HG02943 (cell line): Measurements from ENCODE around the gene TULP1.

ENCODE experiments used
- ATAC-seq: cut with Tn5 transposase; IDR thresholded peaks from one replicate; pipeline ENCODE4 v1.9.1; 2021; ENCODE audit warnings: mild to moderate bottlenecking, low read depth, moderate library complexity; ENCODE audit not compliant: unreplicated experiment

Gene TULP1

DNA sequence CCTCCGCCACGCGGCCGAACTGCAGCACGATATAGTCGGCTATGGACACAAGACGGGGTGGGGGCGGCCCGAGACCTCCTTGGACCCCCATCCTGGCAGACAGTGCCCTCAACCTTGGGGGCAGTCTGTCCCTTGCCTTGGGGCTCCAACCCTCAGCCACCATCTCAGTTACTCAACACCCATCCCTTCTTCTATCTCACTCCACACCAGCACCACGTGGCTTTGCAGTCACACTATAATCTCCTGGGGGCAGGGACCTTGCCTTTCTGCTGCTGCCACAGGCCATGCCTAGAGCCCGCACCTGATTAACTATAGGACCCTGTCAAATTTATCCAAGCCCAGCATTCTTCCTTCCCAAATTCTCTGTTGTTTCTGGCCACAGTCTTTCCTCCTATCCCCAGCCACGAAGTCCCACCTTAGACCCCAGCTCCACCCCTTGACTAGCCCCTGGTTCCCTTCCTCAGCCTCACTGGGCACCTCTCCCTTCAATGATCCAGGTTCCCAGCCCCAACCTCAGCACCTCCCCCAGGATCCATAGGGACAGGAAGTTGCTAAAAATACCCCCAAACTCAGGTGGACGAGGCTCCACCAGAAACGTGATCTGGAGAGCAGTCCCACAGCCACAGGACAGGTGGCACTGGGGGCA is 14.2 kb downstream of the TULP1 start:
- no peak for ATAC-seq

DNA sequence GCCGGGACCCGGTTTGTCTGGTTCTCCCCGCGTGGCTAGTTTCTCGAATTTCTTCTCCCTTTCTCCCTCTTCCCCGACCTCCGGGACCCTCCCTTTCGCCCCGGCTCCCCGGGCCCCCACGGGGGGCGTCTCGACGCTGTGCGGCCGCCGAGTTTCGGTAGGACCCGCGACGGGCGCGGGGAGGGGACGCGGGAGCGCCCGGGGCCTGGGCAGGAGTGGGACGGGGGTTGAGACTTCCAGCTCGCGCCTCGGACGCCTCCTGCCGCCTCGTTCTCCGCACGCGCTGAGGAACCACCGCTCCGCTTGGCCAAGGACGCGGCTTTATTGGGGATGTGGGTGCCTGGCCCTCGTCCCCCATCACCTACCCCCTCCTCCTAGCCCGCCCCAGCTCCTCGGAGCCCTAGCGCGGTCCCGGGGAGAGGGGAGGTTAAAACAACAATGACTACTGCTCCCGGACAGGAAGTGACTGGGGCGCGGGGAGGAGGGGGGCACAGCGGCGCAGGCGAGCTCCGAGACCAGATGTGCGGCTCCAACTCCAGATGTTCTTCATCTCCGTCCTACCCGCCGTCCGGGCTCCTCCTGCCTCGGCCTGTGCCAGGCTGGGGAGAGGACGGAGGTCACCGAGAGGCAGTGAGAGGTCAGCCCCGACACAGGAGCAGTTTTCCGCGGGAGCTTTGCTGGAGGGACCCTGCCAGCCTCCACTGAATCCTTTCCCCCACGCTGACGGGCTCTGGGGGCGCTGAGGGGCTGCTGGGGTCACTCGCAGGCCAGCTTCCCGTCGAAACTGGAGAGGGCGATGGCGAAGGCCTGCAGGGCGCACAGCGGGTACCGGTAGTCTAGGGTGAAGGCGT is 14.9 kb downstream of the TULP1 start:
- ATAC-seq, result no peak

DNA sequence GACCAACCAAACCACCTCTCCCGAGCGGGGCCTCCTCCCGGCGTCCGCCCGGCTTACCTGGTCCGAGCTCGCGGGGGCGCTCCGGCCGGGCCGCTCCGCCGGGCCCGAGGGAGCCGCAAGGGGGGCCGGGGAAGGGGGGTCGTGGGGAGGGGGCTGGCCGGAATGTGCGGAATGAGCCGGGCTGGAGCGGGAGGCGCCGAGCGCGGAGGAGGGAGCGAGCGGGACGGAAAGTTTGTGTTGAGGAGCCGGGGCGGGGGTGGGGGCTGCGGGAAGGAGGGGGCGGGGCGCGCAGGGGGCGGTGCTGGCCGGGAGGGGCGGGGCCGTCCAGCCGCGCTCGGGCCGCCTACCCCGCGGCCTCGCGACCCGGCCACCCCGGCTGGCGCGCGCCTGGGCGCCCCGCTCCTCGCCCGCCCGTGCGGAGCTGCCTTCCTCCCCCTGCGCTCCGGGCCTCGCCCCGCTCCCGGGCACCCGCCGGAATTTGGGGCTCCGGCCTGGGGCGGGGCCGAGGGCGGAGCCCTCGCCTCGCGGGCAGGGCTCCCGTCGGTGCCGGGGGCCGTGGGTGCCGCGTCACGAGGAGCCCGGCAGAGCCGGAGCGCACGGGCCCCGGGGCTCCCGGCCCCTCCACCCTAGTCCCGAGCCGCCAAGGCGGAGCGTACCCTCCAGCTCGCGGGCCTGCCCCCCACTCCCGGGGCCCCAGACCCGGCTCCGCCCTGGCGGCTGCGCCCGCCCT is 15.7 kb downstream of the TULP1 start, which contains the start of gene TEAD3:
Gene TEAD3 (minus strand): TSS at position 239 of the 730 bp plus-strand sequence.
- no peak for ATAC-seq

DNA sequence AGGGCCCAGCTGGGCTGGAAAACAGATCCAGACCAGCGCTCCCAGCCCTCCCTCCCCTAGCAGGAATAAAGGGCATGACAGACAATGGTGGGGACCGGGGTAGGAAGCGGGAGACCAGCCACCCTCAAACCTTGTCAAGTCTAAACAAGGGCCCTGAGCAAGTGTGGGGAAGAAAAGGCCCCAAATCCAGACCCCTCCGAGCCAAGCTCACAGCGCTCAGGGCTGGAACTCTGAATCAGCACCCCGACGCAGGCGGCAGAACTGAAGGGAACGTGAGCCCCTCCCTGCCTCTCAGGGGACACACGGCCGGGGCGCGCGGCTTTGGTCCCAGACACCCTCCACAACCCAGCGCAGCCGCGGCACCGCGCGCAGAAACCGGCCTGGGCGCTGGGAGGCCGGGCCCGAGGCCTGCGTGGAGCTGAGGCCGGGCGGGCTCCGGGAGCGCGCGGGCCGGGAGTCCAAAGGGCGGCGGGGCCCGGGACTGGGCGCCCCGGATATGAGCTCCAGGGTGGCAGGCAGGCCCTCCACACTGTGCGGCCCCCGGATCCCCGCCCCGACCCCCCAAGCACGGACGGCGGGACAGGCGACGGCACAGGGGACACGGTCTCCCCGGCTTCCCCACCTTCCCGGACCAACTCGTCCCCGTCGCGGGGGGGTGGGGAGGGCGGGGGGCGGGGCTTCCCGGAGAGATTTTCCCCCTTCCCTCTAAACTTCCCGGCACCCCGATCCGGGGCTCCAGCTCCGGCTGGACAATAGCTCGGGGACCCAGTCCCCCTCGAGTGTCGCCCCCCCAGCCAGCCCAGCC is 16.5 kb downstream of the TULP1 start:
- no peak for ATAC-seq

DNA sequence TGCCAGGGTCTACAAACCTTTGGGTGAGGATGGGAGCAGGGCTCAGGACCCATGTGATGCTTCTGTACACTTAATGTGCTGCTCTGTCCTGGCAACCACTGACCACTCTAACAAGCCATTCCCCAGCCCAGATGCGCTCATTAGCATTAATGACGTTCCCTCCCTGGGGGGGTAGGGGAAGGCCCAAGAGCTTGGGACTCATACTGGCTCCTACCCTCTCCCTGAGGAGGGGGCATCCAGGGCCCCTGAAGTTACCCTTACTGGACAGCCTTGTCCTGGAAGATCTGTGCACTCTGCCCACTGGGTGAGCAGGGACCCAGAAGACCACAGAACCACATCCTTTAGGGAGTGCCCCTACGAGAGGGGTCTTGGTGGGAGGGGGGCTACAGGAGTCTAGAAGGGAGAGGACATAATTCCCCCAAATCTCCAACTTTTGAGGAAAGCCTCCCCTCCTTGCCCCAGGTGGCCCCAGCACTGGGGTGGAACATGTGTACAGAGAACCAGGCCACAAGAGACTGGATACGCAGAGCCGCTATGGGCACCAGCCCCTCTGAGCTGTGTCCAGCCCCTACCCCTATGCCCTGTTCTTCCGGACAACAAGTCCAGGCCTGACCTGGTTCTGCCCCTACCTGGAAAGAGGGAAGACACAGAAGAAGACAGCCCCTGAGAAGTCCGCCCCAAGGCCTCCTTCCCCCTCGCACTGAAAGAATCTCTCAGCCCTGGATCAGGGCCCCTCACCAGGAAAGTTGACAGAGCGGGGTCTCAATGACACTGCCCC is 17.2 kb downstream of the TULP1 start:
- ATAC-seq, result no peak

DNA sequence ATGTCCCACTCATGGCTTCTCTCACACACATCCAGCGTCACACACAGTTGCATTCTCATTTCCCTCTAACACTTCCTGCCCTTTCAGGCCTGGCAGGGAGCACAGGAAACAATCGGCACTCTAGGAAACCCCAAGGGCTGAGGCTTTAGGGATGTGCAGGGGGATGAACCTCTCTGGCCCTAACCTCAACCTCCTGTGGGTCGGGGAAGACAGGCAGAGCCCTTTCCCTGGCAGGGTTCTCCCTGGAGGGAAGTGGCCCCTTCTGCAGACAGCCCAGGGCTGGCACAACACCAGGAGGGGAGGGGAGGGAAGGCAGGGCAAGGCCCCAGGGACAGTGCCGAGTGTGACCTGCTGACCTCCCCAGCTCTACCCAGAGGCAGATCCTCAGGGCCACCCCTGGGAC is 18.5 kb downstream of the TULP1 start:
- no peak for ATAC-seq

DNA sequence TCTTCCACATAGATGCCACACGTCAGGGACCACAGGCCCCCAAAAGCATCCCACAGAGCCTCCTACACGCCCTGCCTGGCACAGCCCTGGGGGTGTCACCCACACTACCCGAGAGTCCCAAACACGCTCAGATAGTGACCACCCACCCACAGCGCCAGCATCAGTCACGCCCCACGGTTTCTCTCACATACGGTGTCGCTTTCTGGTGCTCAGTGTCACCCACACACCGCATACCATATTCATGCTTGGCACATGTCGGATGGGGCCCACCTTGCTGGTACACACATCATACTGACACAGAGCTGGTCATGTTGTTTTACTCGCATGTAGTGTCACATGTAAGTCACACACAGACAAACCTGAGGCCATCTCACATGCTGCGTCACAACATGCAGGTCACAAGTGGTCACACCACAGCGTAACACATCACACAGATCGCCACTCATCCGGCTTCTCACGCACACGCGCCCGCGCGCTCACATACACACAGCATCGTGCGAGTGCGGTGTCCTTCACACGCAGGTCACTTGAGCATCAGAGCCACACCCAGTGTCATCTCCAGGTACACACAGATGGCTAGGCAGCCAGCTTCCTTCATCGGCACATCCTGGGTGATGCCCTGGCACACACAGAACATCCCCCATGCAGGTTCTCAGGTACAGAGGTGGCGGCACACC is 19.3 kb downstream of the TULP1 start:
- no peak for ATAC-seq

DNA sequence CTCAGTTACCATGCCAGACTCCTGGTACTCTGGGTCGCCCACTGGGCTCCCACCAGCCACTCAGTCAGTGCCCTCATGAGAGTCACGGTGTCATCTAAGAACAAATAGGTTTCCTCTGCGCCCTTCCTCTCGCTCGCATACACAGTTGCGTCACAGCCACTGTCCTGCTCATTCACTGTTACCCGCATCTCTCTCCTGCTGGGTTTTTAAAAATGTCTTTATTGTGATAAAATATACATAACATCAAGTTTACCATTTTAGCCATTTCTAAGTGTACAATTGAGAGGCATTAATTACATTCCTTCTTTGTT is 19.8 kb downstream of the TULP1 start:
- no peak for ATAC-seq

DNA sequence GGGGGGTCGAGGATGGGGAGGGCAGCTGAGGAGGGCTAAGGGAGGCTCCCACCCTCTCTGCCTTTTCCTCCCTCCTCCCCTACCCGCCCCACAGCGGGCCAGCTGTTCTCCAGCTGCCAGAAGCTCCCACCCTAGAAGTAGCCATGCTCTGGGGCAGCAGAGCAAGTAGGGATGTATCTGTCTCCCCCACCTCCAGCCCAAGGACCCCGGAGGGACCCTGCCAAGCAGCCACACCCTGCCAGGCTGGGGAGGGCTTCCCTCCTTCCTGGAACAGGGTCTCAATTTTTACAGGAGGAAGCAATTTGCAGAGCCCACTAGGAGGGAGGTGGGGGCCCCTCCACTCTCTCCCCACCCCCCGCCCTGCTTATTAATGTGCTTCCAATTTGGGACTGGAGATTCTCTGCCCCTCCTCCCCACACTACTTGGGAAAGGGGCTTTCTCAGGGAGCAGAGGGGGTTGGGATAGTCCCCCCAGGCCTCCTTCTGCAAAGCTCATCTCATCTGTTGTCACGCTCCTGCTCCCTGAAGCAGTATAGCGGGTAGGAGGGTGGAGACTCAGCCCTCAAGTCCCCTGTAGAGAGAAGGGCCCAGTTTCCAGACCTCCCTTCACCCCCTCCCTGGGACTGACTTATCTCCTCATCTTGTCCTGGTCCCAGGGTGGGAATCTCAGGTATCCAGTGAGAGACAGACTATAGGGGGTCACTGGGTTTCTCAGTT is 20.3 kb downstream of the TULP1 start:
- no peak for ATAC-seq

DNA sequence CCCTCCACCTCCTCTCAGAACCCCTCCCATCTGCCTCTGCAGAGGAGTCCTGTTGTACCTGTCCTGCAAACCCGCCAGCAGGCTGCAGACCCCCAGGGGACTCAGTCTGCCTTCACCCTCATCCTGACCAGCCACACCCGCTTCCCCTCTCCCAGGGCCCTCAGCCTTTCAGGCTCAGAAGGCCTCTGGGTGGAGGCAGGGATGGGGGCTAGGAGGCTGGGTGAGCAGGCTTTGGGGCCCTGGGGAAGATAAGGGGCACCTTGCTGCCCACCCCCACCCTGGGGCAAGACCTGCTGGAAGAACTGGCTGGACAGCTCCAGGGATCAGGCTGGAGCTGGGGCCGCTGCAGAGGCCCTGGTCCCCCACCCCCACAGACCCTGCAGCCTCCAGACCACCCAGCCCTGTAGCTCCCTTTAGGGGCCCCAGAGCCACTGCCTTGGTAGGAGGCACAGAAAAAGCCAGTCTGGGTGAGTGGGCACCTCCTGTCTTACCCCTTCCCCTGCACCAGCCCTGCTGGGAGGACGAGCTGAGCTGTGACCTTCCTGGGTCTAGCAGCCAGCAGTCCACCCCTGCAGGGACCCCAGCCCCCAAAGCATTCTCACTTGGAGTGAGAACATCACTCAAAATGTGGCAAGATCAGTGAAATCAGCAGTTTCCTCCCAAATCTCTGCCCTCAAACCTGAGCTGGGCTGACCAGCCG is 21.0 kb downstream of the TULP1 start:
- ATAC-seq, result no peak

DNA sequence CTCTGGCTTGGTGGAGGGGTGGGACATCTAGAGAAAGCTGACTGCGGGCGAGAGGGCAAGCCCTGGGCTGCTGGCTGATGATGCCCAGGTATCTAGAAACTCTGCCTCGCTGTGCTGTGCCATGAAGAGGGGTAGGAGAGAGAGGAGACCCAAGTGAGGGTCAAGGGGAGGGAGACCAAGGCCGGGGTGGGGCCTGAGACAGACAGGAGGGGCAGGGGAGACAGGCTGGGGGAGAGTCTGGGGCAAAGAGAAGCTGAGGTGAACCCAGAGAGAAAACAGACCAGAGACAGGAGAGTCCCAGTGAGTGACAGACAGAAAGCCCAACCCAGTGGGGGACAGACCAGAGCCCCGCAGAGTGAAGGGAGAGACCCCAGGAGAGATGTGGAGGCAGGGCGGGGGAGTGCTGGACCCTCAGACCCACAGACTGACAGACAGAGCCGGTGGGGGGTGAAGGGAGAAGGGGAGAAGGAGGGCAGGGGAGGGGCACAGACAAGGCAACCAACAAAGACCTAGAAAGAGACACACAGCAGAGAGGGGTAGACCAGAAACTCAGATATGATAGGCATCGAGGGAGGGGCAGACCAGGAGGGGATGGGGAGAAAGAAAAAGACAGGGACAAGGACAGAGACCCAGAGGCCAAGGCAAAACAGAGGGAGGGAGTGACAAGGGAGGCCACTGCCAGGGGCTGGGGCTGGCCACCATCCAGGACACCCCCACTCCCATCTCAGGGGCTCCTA is 21.7 kb downstream of the TULP1 start:
- ATAC-seq, result no peak

DNA sequence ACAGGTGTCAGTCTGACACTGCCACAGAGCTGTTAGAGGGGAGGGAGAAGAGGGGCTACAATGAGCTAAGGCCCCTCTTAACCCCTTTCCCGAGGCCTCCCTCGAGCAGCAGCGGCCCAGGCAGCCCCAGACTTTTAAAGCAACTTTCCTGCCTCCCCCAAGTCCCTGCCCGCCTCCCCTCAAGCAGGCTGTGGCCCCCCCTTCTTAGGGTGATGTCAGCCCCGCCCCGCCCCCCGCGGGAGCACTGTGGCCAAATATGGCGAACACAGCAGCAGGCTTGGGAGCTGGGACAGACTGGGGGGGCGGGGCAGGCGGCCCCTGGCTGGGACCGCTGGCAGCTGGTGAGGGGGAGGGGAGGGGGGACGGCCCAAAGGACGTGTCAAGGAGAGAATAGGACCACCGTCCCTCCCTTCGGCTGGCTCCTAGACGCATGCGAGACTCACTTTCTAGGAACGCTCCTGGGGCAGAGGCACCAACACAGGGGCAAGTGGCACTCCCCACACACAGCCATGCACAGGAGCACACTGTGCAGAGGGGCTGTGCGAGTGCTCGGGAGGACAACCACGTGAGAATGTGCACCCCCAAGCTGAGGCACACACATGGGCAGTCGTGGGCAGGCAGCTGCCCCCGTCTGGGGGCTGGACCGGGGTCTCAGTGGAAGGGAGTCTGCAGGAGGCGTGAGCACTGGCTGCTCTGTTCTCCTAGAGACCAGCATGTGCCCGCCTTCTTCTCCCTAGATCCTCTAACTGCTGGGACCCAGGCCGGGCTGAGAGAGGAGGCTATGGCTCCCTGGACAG is 22.5 kb downstream of the TULP1 start:
- no peak for ATAC-seq

DNA sequence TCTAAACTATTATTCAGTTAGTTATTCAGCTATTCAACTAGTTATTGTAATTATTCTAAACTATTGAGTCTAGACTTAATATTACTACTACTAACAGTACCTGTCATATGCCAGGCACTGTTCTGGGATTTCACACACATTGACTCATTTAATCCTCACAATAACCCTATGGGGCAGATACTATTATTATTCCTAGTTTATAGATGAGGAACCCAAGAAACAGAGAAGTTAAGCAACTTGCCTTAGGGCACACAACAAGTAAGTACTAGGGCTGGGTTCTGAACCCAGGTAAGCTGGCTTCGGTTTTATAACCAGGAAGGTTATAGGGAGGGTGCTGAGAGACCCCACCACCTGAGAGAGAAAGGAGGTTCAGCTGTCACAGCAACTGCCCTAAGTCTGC is 23.6 kb downstream of the TULP1 start:
- no peak for ATAC-seq

DNA sequence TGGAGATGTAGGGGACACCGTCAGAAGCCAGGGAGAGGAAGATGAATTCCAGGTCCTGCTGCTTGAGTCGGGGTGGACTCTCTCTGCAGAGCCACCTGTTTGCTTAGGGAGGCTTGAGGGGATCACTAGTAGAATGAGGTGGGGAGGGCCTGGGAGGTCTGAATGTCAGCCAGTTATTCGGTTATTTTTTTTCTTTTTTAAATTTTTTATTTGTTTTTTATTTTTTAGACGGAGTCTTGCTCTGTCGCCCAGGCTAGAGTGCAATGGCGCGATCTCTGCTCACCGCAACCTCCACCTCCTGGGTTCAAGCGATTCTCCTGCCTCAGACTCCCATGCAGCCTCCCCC is 24.2 kb downstream of the TULP1 start:
- no peak for ATAC-seq

DNA sequence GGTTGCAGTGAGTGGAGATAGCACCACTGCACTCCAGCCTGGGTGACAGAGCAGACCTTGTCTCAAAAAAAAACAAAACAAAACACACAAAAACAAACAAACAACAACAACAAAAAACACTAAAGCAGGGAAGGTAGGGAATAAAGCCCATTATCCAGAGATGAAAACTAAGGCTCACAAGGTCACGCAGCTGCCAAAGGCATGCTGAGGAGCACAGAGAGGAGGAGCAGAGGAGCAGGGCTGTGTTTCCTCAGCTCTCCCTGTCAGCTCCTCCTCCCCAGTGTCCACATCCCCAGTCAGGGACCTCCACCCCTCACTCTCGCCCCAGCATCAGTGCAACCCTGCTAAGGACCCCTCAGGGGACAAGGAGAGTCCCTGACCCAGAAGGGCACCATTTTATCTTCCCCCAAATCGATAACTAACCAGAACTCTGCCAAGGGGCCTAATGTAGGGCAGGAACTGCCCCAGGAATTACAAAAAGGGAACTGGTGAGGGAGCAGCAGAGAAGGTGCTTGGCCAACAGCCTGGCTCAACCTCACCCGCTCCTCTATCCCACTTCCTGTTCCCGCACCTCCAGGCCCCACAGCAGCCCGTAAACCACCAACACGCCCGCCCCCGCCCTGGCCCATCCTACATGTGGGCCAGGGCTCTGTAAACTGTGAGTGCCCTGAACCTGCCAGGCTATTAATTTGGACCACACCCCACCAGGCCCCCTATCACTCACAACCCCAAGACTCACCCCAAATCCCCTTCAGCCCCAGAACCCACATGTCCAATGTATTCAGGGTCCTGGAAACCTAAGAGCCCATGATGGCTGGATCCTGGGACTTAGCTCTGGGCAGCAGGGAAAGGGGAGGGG is 24.8 kb downstream of the TULP1 start:
- no peak for ATAC-seq
